ENCODE data around the gene KCNC4.

- TF ChIP-seq POLR2A (IDR thresholded peaks at IDR 0.05; ENCODE audit: low read length) (no peak), GATA1 (IDR thresholded peaks at IDR 0.05; ENCODE audit: low read depth, low read length) (no peak)
These were observed 38.1 kb upstream of the KCNC4 start for GRCh38 chr1:110172001-110172400.
